Ovary (tissue), 9 donors: Measurements from ENCODE around the gene RBM48. TPM values are rescaled to one million over a fixed set of nuclear protein-coding genes. Genes with fewer than 3 reads are reported as not detected.

ENCODE experiments used
- DNase-seq, 5 donors: peaks; one replicate each; pipeline ENCODE4 v3.0.0-alpha.2; 2019 to 2020
- H3K27ac ChIP-seq, 2 donors: fragments of 200-600 bp; one replicate each; pipeline versions ENCODE4 v1.5.1 to v1.8.0; 2019 to 2022
- H3K27me3 ChIP-seq: fragments of 200-600 bp; one replicate; pipeline ENCODE4 v1.8.0; 2022
- H3K36me3 ChIP-seq: fragments of 200-600 bp; sonication (generic); one replicate; pipeline ENCODE4 v1.5.1; 2019
- H3K4me1 ChIP-seq: one replicate; pipeline ENCODE4 v1.8.1; 2013; ENCODE audit warnings: mild to moderate bottlenecking, moderate library complexity; ENCODE audit not compliant: insufficient read depth
- H3K4me3 ChIP-seq: fragments of 200-600 bp; sonication (generic); one replicate; pipeline ENCODE4 v1.5.1; 2017
- H3K9me3 ChIP-seq, 2 donors: fragments of 200-600 bp in 1 of 2; sonication (generic) in 1 of 2; one replicate each; pipeline versions ENCODE4 v1.5.1 to v1.8.1; 2013 to 2019; ENCODE audit warnings: mild to moderate bottlenecking in 1 of 2, moderate library complexity in 1 of 2
- EP300 ChIP-seq: sonication (generic); formaldehyde crosslinking; IDR thresholded peaks from one replicate; pipeline ENCODE4 v1.6.1; 2017; ENCODE audit warnings: antibody characterized with exemption
- POLR2A ChIP-seq: fragments of 450-650 bp; IDR thresholded peaks from one replicate; pipeline ENCODE4 v1.6.1; 2017; ENCODE audit warnings: antibody characterized with exemption, mild to moderate bottlenecking, moderate library complexity
- WGBS, 3 donors: extraction: QIAGEN DNeasy Blood & Tissue Kit in 1 of 3; methylation state at CpG; one replicate each; pipeline versions ENCODE4 v1.1.5 to v1.1.7; 2013 to 2017; 5-methylcytosine and 5-hydroxymethylcytosine counted together
- intact Hi-C, 4 donors: fragments of 100-400 bp; cut with DNase I; formaldehyde crosslinking; loops; one replicate each; pipeline versions ENCODE4 v1.11.0 to v1.15.1; 2022 to 2023
- polyA plus RNA-seq, 2 donors: library from polyadenylated mRNA; stranded (reverse); fragments of 200-250 nt in 1 of 2; fragments of 350-450 nt in 1 of 2; fragmentation: Illumina TruSeq in 1 of 2; extraction: RNeasy Lipid Tissue Mini Kit (QIAGEN cat#74804) in 1 of 2; gene quantifications; one replicate each; pipeline ENCODE4 v1.2.3, GENCODE V29; 2013 to 2014
- total RNA-seq, 7 donors: library from RNA; depleted of rRNA in 2 of 7; stranded (reverse); fragments of >200 nt in 2 of 7; fragmentation: NEBNext Ultra II Directional in 3 of 7; extraction: Animal tissue kit (Norgen Biotek cat#: 25700) in 3 of 7; gene quantifications; one replicate each; pipeline versions ENCODE4 v1.1.0 to v1.2.4, GENCODE V29; 2016 to 2023
- TF ChIP-seq, protein P1 (sequence below), 3 donors: fragments of 450-650 bp in 2 of 3; fragments of 200-600 bp in 1 of 3; IDR thresholded peaks; one replicate each; pipeline versions ENCODE4 v1.5.1 to v1.8.0; 2016 to 2022; ENCODE audit warnings: antibody characterized with exemption in 3 of 3, mild to moderate bottlenecking in 1 of 3
- donor health status: DM: no; HTN: no; CAD: no; lungs with moderate emphysema.
- donor health status: DM: no; HTN: no; CAD: no.
- donor health status: Bipolar disorder and iron deficiency.
- donor health status: DM: yes; HTN: yes; CAD: no.
- donor health status: DM: no; HTN: no; CAD: no.
- donor health status: DM: yes; HTN: yes; CAD: no.

Gene RBM48
- total and polyA plus RNA-seq, 9 donors = 7.5 to 24.4 (median 13.6) TPM

DNA sequence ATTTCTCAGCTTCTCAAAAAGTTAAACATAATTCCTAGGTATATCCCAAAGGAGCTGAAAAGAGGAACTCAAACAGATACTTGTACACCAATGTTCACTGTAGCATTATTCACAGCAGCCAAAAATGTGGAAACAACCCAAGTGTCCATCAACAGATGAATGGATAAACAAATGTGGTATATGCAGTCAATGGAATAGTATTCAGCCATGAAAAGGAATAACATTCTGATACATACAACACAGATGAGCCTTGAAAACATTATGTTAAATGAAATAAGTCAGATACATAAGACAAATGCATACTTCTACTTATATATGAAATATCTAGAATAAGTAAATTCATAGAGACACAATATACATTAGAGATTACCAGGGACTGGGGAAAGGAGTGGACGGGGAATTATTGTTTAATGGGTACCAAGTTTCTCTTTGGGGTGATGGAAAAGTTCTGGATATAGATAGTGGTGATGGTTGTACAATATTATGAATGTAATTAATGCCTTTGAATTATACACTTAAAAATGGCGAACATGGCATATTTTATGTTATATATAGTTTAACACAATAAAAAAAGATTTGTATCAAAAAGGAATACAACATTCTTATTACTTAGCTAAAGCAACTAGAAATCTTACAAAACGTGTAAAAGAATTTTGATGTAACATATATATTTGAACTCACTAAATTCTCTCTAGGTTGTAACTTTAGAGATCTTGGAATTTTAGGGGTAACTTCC is 15.3 kb upstream of the RBM48 start:
- intact Hi-C loops = no loop called here
- H3K36me3 ChIP-seq = no peaks in the 10 kb centered on the region

DNA sequence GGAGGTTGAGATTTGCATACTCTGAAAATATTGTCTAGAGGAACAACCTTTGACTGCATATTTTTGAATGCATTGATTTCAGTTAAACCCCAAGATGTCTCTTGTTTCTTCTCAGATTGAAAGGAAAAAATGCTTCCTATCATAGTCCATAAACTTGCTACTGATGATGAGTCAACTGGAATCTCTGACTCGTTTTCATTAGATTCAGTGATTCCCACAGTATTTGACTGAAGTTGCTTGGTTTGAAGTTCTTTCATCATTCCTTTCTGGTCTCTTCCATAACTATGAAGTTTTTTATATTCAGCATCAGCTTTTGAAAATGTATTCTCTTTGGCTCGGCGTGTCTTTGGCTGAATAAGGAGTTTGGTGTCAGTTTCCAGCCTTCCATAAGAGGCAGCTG is 11.0 kb upstream of the RBM48 start:
- DNase-seq = no peak
- Histone ChIP-seq H3K27me3 (no peaks in the 10 kb centered on the region), H3K27ac (no peak overlapping the region), H3K36me3 (no peaks in the 10 kb centered on the region), H3K4me1 (no peaks in the 10 kb centered on the region), H3K4me3 (no peak overlapping the region), H3K9me3 (no peaks in the 10 kb centered on the region)
- 79 to 87% (median 80%) methylated on average over 3 of the region's 3 CpGs for WGBS, 3 donors
- intact Hi-C loops = no loop called here
- no peak for TF ChIP-seq POLR2A
- TF ChIP-seq, protein P1, sequence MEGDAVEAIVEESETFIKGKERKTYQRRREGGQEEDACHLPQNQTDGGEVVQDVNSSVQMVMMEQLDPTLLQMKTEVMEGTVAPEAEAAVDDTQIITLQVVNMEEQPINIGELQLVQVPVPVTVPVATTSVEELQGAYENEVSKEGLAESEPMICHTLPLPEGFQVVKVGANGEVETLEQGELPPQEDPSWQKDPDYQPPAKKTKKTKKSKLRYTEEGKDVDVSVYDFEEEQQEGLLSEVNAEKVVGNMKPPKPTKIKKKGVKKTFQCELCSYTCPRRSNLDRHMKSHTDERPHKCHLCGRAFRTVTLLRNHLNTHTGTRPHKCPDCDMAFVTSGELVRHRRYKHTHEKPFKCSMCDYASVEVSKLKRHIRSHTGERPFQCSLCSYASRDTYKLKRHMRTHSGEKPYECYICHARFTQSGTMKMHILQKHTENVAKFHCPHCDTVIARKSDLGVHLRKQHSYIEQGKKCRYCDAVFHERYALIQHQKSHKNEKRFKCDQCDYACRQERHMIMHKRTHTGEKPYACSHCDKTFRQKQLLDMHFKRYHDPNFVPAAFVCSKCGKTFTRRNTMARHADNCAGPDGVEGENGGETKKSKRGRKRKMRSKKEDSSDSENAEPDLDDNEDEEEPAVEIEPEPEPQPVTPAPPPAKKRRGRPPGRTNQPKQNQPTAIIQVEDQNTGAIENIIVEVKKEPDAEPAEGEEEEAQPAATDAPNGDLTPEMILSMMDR (IDR thresholded peaks at IDR 0.05) = no peak
- no peak for TF ChIP-seq EP300

More for the DNA sequence above, 15.3 kb upstream of the RBM48 start:
- no peaks in the 10 kb centered on the region for H3K27me3 ChIP-seq
- no peak overlapping the region for H3K27ac ChIP-seq
- no peak for DNase-seq
- H3K4me3 ChIP-seq = no peak overlapping the region
- no peaks in the 10 kb centered on the region for H3K4me1 ChIP-seq
- no peaks in the 10 kb centered on the region for H3K9me3 ChIP-seq
- no peak for TF ChIP-seq POLR2A
- TF ChIP-seq, protein P1 (IDR thresholded peaks at IDR 0.05) = no peak
- no peak for TF ChIP-seq EP300
- 60 to 65% (median 63%) methylated on average over 3 of the region's 3 CpGs for WGBS, 3 donors

DNA sequence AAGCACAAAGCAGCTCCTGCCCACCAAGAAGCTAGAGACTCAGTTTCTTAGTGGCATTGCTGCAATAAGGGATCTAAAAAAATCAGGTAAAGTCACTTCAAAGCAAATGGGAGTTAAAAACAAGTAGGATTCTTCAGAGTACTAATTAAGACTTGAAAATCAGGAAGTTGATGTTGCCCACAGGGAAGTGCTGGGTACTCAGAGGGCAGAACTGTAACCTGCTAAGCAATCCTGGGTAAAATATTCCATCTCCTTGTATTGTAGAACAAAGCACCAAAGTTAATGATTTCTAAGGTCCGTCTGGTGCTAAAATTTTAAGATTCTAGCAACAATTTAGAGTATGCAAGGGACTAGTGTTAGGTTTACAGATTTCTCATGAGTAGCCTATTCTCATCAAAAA is 8.6 kb upstream of the RBM48 start:
- H3K36me3 ChIP-seq = no peaks in the 10 kb centered on the region
- H3K4me1 ChIP-seq = no peaks in the 10 kb centered on the region
- H3K27ac ChIP-seq = no peak overlapping the region
- no peak for TF ChIP-seq EP300
- TF ChIP-seq, protein P1 (IDR thresholded peaks at IDR 0.05) = no peak
- no peak for TF ChIP-seq POLR2A
- 86 to 94% (median 88%) methylated on average over 1 of the region's 1 CpG for WGBS, 3 donors
- H3K27me3 ChIP-seq = no peaks in the 10 kb centered on the region
- intact Hi-C loops = no loop called here
- H3K9me3 ChIP-seq = no peaks in the 10 kb centered on the region
- no peak overlapping the region for H3K4me3 ChIP-seq
- no peak for DNase-seq

DNA sequence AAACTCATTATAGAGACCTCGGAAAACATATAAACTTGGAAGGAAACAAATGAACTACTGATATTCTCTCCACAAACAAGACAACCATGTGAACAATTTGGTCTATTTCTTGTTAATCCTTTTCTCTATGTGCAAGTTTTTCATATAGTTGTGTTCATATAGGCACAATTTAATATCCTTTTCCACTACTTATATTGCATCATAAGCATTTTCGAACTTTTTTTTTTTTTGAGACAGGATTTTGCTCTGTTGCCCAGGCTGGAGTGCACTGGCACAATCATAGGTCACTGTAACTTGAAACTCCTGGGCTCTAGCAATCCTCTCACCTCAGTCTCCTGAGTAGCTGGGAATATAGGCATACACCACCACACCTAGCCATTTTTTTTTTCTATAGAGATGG is 5.5 kb upstream of the RBM48 start:
- H3K27ac ChIP-seq = no peak overlapping the region
- H3K4me1 ChIP-seq = no peaks in the 10 kb centered on the region
- H3K9me3 ChIP-seq = no peaks in the 10 kb centered on the region
- intact Hi-C loops = no loop called here
- no peak for DNase-seq
- no peak for TF ChIP-seq POLR2A
- TF ChIP-seq, protein P1 (IDR thresholded peaks at IDR 0.05) = no peak
- TF ChIP-seq EP300 = no peak
- no peaks in the 10 kb centered on the region for H3K27me3 ChIP-seq
- no peaks in the 10 kb centered on the region for H3K36me3 ChIP-seq
- H3K4me3 ChIP-seq = no peak overlapping the region
- WGBS, 3 donors = 86 to 94% (median 89%) methylated on average over 2 of the region's 2 CpGs
